NCI-H1048 (cell line): ENCODE measurements around the gene SMG5.
"Not testable (repeated sequence)": the region's sequence is repeated elsewhere in the genome, so short reads cannot be mapped to it uniquely, and the experiment has no call there.

ENCODE experiments used
- DNase-seq: peaks from one replicate; lab custom pipeline; 2025; lab: John Stamatoyannopoulos, UW

Gene SMG5

DNA sequence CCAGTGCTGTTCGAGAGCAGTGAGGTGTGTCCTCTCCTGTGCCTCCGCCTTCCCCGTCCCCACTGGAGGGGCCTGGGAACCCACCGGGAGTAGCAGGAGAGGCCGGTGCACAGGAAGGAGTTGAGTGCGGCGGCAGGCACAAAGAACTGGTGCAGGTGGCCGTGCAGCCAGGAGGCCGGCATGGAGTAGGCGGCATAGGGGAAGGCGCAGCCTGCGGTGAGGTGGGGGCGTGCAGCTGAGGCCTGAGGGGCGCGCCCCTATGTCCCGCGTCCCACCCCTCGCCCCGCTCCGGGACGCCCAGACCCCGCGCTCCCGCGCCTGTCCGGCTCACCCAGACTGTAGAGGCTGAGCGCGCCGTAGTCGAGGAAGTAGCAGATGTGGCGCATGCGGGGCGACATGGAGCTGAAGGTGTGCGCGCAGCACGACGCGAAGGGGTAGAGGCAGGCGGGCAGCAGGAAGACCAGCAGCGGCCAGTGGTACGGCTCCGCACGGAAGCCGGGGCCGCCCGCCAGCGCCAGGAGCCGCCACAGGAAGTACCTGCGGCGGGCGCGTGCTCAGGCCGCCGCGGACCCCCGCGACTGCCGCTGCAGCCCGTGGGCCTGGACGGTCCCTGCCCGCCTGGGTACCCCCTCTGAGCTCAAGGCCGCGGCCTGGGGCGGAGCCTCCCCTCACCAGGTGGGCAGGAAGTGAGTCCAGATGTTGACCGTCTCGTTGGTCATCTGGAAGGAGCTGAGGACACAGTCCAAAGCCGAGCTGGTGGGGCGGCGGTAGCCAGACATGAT is 37.0 kb downstream of the SMG5 start:
- DNase-seq: no peak

DNA sequence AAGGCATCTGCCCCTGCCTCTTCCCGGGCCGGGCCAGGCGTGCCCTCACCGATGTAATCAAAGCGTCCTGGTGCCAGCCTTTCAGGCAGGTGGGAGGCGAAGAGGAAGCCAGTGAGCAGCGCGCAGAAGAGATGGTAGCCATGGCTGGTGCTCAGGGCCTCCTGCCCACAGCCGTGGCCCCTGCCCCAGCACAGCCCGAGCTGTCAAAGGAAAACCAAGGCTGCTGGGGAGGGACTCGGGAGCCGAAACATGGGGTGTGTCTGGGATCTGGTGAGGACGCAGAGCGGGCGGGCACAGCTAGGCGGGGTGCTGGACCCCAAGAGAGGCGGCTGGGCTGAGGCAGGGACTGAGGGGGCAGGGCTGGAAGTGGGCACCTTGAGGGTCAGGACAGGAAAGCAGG is 37.9 kb downstream of the SMG5 start:
- no peak for DNase-seq

DNA sequence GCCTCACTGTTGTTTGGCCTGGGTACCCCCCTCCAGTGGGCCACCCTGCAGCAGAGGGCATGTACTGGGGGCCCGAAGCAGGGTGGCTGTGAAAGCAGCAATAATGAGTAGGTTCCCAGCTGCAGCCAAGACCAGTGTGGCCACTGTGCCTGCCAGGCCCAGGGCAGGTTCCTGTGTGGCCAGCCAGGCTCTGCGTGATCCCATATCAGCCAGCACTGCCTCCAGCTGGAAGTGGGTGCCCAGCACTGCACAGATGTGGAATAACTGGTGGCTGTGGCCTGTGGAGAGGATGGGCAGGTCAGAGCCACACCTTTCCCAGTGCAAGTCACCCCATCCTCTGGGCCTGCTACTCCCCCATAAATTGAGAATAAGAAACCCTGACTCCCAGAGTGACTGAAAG is 38.5 kb downstream of the SMG5 start:
- no peak for DNase-seq

DNA sequence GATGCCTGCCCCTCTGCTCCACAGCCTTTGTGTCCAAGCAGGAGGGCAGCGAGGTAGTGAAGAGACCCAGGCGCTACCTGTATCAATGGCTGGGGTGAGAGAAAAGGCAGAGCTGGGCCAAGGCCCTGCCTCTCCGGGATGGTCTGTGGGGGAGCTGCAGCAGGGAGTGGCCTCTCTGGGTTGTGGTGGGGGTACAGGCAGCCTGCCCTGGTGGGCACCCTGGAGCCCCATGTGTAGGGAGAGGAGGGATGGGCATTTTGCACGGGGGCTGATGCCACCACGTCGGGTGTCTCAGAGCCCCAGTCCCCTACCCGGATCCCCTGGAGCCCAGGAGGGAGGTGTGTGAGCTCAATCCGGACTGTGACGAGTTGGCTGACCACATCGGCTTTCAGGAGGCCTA is 39.9 kb downstream of the SMG5 start:
- no peak for DNase-seq

DNA sequence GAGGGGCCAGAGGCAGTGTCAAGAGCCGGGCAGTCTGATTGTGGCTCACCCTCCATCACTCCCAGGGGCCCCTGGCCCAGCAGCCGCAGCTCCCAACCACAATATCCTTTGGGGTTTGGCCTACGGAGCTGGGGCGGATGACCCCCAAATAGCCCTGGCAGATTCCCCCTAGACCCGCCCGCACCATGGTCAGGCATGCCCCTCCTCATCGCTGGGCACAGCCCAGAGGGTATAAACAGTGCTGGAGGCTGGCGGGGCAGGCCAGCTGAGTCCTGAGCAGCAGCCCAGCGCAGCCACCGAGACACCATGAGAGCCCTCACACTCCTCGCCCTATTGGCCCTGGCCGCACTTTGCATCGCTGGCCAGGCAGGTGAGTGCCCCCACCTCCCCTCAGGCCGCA is 40.7 kb downstream of the SMG5 start, which contains the start of gene BGLAP:
Gene BGLAP (plus strand): TSS at position 259 of the 400 bp plus-strand sequence. CDS start 48 bp downstream, at position 307.
- no peak for DNase-seq

DNA sequence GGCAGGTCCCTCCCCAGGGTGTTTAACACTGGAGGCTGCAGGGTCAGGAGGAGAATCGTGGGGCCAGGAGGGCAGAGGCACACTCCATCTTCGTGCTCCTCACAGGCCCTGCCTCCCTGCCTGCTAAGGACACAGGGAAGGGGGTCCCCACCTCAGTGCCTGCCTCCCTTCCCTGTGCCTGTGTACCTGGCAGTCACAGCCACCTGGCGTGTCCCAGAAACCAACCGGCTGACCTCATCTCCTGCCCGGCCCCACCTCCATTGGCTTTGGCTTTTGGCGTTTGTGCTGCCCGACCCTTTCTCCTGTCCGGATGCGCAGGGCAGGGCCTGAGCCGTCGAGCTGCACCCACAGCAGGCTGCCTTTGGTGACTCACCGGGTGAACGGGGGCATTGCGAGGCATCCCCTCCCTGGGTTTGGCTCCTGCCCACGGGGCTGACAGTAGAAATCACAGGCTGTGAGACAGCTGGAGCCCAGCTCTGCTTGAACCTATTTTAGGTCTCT is 41.3 kb downstream of the SMG5 start:
- DNase-seq: no peak

DNA sequence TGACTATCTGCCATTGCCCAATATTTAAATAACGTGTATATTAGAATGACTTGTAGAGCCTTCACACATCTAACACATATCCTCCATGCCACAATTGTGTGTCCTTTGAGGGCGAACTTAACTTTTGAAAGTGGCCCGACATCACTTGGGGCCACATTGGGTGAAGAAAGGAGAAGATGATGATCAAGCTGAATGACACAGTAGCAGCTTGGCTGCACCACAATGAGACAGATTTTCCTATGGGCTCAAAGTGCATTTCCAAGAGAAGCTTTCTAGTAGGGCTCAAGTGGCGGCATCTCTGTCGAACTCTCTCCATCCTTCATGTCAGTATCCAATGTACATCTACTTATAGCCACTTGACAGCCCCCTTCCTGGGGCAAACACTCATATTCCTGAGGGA is 44.4 kb downstream of the SMG5 start:
- no peak for DNase-seq

DNA sequence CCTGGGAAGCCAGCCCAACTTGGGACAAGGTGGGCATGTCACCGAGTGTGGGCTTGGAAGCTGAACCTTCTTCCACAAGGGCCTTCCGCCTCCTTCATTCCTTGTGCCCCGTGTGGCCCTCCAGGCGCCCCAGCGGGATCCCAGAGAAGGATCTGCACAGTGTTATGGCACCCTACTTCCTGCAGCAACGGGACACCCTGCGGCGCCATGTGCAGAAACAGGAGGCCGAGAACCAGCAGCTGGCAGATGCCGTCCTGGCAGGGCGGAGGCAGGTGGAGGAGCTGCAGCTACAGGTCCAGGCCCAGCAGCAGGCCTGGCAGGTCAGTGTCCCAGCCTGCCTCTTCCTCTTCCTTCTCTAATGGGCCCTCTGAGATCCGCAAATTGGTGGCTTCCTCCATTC is 46.5 kb downstream of the SMG5 start:
- DNase-seq: no peak

DNA sequence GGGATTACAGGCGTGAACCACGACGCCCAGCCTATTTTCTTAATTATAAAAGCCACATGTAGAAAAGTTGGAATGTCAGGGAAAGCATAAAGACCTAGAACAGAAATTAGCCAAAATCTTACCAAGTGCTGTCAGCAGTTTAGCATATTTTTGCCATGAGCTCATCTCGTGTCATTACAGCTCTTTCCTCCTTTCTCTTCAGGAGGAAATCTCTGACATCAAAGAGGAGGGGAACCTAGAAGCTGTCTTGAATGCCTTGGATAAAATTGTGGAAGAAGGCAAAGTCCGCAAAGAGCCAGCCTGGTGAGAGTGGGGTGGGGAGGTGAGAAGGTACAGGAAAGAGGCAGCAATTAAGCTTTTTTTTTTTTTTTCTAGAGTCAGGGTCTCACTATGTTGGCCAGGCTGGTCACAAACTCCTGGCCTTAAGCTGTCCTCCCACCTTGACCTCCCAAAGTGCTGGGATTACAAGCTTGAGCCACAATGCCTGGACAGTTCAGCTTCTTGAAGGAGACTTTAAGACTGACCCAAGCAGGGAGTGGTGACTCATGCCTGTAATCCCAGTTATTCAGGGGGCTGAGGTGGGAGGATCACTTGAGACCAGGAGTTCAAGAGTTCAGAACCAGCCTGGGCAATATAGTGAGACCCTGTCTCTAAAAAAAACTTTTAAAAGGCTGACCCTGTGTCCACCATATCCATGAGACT is 49.0 kb downstream of the SMG5 start:
- no peak for DNase-seq

DNA sequence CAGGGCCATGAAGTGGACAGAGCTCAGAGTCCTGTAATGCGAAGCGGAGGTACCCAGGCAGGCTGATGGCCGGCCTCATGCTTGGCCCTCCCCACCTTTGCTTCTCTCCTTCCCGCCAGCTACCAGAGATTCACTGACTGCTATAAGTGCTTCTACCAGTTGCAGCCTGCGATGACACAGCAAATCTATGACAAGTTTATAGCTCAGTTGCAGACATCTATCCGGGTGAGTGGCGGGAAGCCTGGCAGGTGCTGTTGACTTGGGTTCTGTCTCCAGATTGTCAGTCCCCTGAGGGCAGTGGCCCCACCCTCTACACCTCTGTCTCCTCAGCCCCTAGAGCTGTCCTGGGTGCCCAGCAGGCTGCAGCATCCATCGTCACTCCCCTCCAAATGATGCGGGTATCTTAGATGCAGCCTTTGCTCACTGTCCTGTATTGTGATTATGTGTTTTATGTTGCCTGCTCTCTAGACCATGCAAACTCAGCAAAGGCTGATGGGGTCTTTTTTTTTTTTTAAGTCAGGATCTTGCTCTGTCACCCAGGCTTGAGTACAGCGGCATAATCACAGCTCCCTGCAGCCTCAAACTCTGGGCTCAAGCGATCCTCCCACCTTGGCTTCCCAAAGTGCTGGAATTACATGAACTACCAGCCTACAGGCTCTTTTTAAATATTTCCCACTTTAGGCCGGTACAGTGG is 50.3 kb downstream of the SMG5 start:
- DNase-seq: no peak

DNA sequence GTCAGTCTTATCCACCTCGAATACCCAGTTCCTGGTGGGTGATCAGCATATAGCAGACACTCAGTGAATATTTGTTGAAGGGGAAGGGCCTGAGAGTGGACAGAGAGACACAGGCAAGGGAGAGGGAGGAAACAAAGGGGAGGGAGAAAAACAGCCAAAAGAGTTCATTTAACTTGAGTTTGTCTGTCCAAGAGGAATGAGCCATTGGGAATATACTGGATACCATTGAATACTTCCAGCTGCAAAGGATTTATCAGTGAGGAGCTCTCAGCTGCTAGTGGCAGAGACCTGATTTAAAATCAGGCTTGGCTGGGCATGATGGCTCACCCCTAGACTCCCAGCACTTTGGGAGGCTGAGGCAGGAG is 52.2 kb downstream of the SMG5 start:
- no peak for DNase-seq

DNA sequence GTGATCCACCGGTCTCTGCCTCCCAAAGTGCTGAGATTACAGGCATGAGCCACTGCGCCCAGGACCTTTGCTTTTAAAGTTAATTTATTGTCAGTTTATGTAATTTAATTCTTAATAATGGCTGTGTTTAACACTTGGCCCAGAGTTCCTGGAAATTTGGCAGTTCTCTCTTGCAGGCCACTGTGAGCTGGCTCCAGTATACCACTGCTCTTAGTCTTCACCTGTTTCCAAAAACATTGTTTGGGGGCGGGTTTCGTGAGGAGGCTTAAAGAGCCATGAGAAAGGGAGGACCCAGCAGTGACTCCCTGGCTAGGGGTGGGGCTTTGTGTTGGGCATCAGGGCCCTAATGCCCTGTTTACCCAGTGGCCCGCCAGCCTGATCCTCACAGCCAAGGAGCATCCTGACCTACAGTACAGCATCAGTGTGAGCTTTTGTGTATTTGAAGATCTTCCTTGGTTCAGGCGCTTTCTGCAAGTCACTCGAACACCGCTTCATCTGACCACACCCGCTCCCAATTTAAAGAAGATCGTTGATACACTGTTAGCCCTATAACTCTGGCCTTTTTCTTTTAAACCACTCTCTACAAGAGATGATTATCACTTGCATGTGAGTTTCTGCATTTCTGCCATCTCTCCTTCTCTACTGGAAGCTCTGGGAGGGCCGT is 52.7 kb downstream of the SMG5 start:
- no peak for DNase-seq

DNA sequence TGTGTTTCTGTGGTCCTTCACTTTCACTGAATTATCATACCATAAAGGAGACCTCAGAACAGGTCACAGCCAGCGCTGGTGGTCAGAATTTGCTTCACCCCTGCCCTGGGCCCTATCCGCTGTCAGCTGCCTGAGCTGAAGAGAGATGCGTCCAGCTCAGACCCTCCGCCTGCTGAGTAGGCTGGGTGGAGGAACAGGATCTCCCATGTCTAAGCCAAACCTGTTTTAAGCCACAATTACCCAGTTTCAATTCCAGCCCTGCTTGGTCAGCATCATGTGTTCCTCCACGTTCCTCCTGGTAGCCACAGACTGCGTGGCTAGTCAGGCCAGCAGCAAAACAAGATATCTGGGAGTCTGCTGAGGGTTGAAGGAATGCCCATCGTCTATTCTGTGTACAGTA is 54.1 kb downstream of the SMG5 start:
- no peak for DNase-seq

DNA sequence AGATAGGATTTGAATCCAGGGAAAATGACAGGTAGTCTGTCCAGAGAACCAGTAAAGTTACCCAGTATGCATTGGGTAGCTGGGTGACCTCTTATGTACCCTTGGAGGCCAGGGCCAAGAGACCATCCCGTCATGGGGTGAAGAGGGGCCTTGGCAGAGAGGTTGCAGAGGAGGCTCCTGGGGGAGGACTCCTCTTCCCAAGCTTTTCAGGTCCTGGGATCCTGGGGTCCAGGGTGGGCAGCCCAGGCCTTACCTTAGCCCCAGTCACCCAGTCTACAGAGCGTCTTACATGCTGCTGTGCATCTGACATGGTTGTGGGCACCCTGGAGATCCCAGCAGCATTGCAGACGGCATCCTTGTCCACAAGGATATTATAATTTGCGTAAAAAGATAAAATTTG is 55.8 kb downstream of the SMG5 start:
- no peak for DNase-seq

DNA sequence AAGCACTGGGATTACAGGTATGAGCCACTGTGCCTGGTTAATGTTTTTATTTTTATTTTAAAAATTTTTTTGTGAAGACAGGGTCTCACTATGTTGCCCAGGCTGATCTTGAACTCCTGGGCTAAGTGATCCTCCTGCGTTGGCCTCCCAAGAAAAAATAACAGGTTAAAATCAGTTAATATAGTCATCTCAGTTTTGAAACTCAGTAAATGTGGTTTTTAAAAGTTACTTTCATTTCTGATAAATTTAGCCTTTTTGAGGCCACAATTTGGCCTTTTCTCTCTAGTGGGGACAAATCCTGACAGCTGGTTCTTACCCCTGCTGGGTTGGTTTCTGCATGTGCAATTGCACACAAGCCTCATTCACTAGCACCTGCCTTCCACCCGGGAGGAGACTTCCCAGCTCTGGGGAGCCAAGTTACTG is 56.5 kb downstream of the SMG5 start:
- DNase-seq: no peak

DNA sequence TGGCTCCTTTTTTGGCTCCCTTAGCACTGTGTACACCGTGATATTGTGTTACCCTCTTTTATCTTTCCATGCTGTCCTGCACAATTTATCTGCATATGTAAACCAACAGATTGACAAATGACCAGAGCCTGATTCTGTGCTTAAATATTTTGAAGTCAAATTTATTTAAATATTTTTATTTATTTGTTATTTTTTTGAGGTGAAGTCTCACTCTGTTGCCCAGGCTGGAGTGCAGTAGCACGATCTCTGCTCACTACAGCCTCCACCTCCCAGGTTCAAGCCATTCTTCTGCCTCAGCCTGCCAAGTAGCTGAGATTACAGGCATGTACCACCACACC is 57.0 kb downstream of the SMG5 start:
- no peak for DNase-seq

DNA sequence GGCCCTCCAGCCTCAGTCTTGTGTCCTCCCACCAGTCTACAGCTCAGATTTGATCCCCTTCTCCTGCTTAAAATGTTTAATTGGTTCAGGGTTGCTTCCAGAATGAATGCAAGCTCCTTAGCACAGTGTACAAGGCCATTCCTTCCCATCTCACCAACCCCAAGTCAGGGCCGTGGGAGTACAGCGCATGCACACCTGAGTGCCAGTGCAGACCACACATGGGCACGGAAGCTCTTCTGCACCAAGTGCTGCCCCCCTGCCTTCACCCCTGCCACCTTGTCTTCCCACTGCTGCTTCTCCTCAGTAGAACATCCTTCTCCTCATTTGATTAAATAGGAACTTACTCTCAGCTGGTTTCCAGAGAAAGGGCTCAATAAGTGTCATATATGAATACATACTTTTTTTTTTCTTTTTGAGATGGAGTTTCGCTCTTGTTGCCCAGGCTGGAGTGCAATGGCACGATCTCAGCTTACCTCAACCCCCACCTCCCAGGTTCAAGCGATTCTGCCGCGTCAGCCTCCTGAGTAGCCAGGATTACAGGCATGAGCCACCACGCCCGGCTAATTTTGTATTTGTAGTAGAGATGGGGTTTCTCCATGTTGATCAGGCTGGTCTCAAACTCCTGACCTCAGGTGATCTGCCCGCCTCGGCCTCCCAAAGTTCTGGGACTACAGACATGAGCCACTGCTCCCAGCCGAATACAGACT is 60.5 kb downstream of the SMG5 start:
- DNase-seq: no peak

DNA sequence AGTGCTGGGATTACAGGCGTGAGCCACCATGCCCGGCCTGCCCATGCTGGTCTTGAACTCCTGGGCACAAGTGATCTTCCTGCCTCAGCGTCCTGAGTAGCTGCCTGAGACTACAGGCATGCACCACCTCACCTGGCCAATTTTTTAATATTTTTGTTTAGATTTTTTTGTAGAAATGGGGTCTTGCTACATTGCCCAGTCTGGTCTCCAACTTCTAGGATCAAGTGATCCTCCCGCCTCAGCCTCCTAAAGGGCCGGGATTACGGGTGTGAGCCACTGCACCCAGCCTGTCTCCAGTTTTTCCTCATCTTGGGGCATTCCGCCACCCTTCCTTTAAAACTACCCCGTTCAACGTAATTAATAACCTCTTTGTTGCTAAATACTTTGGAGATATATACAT is 62.4 kb downstream of the SMG5 start:
- DNase-seq: no peak

DNA sequence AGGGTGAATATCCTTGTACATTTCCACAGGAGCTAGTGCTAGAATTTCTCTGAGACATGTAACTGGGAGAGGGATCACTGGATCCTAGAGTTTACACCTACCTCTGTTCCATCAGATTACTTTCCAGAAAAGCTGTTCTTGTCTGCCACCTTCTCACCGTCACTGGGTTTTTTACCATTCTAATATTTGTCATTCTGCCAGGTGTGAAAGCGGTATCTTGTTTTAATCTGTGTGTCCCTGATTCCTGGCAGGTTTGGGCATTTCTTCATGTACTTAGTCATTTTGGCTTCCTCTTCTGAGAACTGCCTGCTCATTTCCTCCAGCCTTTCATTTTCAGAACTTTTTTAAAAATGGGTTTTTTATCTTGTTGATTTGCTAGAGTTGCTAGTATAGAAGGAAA is 64.8 kb downstream of the SMG5 start:
- DNase-seq: no peak

DNA sequence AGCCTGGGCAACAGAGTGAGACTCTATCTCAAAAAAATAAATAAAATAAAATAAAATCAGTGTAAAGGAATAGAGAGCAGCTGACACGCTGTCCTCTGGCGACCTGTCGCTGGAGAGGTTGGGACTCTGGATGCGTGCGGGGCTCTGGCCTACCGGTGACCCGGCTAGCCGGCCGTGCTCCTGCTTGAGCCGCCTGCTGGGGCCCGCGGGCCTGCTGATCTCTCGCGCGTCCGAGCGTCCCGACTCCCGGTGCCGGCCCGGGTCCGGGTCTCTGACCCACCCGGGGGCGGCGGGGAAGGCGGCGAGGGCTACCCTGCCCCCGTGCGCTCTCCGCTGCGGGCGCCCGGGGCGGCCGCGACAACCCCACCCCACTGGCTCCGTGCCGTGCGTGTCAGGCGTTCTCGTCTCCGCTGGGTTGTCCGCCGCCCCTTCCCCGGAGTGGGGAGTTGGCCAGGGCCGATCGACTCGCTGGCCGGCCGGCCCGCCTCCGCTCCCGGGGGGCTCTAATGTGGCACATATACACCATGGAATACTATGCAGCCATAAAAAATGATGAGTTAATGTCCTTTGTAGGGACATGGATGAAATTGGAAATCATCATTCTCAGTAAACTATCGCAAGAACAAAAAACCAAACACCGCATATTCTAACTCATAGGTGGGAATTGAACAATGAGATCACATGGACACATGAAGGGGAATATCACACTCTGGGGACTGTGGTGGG is 66.1 kb downstream of the SMG5 start:
- DNase-seq: not testable (repeated sequence)
